Choroid plexus epithelial cell (primary cell): ENCODE data around the gene EVL.
"Not testable (repeated sequence)": the region's sequence is repeated elsewhere in the genome, so short reads cannot be mapped to it uniquely, and the experiment has no call there.

Experiments
- DNase-seq: peaks from one replicate; pipeline ENCODE4 v3.0.0-alpha.2; 2010; ENCODE audit warnings: low read depth
- H3K4me3 ChIP-seq: 2 replicates; pipeline ENCODE4 v1.5.1; 2011; ENCODE audit warnings: low read depth, mild to moderate bottlenecking, control low read depth, low read length, moderate library complexity
- TF ChIP-seq, protein P1 (sequence below): conservative IDR thresholded peaks from 2 replicates; pipeline ENCODE4 v1.5.1; 2011; ENCODE audit warnings: low read depth, mild to moderate bottlenecking, control low read depth, inconsistent platforms, low read length, moderate library complexity

Gene EVL

DNA sequence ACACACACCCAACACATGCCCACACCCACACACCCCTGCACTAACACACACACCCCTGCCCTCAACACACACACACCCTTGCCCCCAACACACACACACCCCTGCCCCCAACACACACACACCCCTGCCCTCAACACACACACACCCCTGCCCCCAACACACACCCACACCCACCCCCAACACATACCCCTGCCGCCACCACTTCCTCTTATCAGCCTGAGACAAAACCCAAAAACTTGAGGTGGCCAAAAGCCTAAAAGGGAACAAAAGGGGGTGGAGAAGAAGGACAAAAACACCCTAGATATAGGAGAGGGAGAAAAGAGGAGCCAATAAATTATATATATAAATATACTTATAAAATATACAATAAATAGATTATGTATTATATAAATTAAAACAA, 103.3 kb downstream of the EVL start:
- DNase-seq: no peak
- TF ChIP-seq, protein P1, sequence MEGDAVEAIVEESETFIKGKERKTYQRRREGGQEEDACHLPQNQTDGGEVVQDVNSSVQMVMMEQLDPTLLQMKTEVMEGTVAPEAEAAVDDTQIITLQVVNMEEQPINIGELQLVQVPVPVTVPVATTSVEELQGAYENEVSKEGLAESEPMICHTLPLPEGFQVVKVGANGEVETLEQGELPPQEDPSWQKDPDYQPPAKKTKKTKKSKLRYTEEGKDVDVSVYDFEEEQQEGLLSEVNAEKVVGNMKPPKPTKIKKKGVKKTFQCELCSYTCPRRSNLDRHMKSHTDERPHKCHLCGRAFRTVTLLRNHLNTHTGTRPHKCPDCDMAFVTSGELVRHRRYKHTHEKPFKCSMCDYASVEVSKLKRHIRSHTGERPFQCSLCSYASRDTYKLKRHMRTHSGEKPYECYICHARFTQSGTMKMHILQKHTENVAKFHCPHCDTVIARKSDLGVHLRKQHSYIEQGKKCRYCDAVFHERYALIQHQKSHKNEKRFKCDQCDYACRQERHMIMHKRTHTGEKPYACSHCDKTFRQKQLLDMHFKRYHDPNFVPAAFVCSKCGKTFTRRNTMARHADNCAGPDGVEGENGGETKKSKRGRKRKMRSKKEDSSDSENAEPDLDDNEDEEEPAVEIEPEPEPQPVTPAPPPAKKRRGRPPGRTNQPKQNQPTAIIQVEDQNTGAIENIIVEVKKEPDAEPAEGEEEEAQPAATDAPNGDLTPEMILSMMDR: no peak

DNA sequence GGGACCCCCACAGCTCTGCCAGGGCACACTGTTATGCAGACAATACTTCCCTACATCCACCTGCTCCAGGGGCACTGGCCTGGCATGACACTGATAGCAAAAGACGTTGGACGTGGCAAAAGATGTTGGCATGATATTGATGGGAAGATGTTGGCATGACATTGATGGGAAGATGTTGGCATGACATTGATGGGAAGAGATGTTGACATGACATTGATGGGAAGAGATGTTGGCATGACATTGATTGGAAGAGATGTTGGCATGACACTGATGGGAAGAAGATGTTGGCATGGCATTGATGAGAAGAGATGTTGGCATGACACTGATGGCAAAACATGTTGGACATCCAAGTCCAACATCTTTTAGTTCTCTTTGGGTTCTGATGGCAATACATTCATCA, 105.7 kb downstream of the EVL start:
- TF ChIP-seq, protein P1: no peak
- no peak overlapping the region for H3K4me3 ChIP-seq
- no peak for DNase-seq

More for the DNA sequence above, 103.3 kb downstream of the EVL start:
- H3K4me3 ChIP-seq: no peak overlapping the region

DNA sequence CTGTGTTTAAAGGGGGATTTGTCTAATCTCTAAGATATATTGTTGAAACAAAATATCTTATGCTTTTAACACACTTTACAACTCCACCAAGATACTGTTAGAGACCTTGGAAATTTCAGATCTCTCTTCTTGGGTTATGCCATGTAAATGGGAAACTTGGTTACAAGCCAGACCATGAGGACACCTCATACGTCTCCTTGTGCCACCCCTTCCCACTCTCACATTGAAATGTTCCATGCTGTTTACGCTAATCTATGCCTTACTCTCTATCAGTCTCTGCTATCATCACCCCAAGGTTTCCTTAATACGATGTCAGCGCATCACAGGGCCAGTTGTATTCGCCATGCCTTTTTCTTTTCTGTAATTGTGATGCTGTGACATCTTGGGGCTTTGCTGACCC, 107.6 kb downstream of the EVL start:
- no peak for DNase-seq
- TF ChIP-seq, protein P1: no peak
- H3K4me3 ChIP-seq: no peak overlapping the region

DNA sequence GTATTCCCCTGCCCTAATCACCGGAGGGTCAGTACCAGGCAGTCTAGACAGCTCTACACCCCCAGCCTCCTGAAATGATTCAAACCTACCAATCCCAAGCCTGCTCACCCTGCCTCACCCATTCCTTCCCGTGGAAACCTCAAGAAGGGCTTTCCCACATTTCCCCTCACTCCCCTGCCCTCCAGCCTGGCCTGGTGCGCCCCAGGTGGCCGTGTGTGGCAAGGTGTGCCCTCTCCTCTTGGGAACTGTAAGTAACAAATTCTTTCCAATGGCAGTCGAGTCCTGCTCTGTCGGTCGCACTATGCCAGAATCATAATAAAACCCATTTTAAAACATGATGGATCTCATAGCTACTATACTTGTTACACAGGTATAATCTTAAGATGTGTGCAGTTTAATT, 108.1 kb downstream of the EVL start:
- TF ChIP-seq, protein P1: no peak
- no peak for DNase-seq
- H3K4me3 ChIP-seq: no peak overlapping the region

DNA sequence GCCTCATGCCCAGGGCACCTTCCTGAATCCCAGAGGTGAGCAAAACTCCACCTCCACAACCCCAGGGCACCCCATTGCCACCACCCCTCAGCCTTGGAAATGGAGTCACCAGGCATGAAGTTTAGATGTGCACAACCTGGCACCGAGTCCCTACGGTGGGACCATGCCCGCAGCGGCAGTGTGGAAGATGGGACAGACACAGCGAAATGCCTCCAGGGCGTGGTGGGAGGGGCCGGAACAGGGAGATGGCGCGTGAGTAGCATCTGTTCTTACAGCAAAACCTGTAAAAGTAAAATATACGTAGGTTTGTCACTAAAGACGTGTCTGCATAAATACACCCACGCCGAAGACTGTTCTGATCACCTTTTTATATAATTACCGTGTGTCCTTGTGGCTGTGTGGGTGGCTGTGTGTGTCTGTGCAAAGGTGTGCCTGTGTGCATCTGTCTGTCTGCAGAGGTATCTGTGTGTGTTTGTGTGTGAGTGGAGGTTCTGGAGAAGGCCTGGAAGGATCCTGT, 111.6 kb downstream of the EVL start:
- TF ChIP-seq, protein P1: no peak
- no peak overlapping the region for H3K4me3 ChIP-seq
- DNase-seq: no peak

DNA sequence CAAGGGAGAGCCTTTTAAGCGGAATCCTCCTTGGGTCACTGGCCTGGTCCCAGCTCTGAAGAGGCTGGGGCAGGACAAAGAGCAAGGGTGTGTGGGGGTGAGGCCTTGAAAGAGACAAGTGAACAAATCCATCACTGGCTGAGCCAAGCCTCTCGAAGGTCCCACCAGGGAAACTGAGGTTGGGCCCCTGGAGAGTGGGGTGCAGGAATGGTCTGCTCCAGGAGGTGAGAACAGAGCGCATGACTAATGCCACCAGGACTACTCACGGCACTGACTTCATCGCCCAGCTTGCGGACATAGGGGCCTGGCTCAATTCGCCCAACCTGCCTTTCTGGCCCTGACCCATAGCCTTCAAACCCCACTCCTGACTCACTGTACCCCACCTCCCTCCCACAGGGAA, 113.5 kb downstream of the EVL start:
- TF ChIP-seq, protein P1: no peak
- no peak for DNase-seq

DNA sequence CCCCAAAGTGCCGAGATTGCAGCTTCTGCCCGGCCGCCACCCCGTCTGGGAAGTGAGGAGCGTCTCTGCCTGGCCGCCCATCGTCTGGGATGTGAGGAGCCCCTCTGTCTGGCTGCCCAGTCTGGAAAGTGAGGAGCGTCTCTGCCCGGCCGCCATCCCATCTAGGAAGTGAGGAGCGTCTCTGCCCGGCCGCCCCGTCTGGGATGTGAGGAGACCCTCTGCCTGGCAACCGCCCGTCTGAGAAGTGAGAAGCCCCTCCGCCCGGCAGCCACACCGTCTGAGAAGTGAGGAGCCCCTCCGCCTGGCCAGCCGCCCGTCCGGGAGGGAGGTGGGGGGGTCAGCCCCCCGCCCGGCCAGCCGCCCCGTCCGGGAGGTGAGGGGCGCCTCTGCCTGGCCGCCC, 115.4 kb downstream of the EVL start:
- not testable (repeated sequence) for DNase-seq, H3K4me3 ChIP-seq

More for the DNA sequence above, 113.5 kb downstream of the EVL start:
- H3K4me3 ChIP-seq: no peak overlapping the region

DNA sequence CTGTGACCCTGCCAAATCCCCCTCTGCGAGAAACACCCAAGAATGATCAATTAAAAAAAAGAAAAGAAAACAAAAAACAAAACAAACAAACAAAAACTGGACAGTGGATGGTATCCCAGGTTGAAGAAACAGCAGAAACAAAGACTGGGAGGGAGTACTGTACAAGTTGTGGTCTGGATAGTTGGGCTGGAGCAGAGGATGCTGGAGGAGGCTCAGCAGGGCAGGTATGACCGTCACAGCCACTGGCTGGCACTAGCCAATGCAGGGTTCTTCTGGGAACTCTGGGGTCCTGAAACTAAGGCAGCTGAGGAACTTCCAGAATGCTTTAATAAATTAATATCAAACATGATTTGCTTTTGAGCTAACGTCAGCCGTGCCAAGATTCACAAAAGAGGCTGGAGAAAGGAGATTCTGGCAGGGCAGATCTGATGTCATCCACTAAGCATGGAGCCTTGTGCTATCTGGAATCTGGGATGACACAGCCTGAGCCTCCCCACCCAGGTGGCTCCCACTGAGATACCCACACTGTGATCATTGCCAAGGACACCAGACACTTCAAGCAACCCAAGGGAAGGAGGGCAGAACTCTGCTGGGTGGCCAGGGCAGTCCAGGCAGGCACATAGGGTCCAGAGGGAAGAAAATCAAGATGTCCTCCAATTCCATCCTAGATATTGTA, 116.8 kb downstream of the EVL start:
- H3K4me3 ChIP-seq: not testable (repeated sequence)
- DNase-seq: peak; percentile 11
